ENCODE data around the gene JMJD7.

JMJD7 gene

GRCh38 chr15:41827880-41828806, at the start of gene JMJD7:
Gene JMJD7 (plus strand): TSS chr15:41828092. CDS start chr15:41828125, 33 bp downstream.
- no peak for FAIRE-seq

DNA sequence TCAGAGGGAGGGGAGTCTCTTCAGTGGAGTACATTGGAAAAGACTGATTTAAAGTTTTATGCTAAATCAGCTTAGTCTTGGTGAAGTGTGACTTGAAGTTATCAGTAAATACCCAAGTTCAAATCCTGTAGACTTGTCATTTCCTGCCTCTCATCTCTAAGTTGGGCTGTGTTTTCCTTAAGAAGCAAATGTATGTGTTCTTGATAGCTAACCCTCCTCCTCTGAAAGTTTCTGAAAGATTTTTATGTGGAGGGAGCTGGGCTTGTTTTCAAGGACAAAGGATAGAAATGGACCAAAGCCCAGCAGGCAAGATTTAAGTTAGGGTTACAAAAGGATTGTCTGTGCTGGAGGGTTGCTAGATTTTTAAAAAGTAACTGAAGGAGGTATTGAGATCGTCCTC, 49.4 kb upstream of the JMJD7 start:
- FAIRE-seq: no peak

GRCh38 chr15:41779662-41780157, 48.2 kb upstream of the JMJD7 start:
- FAIRE-seq: no peak

DNA sequence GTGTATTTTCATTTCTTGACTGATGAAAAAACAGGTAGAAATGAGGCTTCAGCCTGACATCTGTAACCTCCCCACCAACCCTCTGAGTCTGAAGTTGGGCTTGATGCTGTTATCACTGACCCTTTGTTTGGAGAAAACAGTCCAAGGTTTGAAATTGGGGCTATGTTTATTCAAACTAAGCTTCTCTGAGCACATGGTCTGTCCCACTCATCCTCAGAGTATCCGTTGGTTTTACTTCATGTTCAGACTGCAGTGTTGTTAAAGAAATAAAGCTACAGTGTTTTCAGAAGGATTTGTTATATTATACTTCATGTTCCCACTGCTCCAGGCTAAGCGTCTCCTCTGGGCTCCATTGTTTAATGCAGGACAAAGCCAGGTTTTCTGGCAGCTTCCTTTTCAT, 47.6 kb upstream of the JMJD7 start:
- no peak for FAIRE-seq

- FAIRE-seq: no peak
Measured at GRCh38 chr15:41780727-41781126, 47.2 kb upstream of the JMJD7 start.

DNA sequence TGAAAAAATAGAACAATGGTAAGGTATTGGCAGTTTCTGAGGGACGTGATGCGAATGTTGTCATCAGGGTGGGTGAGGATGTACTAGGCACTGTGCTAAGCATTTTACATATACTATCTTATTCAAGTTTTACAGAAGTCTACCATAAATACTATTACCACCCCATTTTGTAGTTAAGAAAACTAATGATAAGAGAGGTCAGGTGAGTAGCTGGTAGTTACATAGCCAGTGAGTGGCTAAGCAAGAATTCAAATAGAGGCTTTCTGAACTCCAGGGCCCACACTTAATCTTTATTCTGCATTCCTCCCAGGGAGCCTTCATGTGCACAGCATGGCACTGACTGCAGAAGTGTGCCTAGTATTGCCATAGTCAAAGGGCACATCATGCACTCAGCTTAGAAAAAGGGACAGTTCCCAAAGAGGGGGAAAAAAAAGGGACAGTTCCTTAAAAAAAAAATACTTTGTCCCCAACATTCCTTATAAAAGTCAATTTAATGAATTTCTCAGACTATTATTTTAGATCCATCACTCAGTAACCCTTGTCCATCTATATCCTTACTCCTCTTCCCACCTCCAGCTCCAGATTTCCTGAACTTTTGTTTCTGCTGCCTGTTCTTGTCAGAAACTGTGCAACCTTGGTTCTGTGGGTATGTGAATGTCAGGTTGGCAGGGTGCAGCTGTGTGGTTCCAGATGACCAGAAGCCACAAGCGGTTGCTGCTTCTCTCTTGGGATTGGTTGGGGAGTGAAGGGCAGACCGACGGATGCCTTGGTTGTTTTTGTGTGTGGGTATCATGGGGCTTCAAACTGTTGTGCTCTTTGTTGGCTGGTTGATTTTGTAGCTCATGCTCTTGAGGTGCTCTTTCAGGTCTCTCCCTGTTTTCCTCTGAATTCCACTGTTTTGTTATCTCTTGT, 45.3 kb upstream of the JMJD7 start:
- no peak for FAIRE-seq

GRCh38 chr15:41783296-41783695, 44.6 kb upstream of the JMJD7 start:
- FAIRE-seq: no peak

DNA sequence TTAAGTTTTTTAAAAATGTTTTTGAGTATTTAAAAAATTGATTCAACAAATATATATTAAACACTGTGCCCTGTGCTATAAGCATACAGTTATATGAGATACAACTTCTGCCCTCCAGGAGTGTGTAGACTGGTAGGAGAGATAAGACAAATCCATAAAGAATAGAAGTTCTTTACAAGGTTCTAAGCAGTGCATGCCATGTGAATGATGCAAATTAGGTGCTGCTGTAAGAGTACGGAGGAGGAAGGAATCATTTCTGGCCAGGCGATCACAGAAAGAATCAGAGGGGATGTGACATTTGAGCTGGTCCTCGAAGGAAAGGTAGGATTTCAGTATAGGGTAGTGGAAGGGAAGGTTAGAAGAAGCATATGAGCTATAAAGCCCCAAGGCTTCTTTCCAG, 39.6 kb upstream of the JMJD7 start:
- FAIRE-seq: no peak

DNA sequence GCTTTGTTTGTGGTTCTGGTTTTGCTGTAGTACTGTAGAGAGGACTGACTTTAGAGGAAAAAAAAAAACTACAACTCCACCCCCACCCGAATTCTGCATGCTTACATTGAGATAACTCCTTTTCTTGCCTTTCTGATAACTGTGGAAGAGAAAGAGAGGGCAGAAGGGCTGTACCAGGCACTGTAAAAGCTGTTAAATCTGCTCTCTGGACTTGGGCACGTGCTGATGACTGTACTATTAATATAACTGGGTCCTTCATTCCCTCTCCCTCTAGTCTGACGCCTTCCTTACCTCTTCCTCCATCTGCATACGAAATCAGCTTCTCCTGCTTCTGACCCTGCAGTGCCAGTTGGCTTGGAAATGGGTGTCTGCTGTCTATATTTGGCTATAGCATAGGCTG, 38.7 kb upstream of the JMJD7 start:
- no peak for FAIRE-seq

DNA sequence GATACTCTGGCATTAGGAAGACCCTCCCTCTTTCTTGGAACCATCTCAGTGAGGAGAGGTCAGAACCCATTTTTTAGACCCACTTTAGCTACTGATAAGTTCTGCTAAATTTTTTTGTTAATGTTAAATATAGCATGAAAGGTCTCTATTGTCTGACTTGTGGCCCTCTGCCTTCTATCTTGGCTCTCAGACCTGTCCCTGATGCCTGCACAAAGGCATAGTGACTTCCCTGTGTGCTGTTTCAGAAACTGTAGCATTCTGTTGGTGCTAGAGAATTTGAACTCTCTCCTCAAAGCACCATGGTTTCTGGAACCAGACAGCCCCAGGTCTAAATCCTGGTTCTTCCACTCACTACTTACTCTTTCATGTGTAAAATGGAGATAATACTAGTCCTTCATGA, 38.2 kb upstream of the JMJD7 start:
- FAIRE-seq: no peak

DNA sequence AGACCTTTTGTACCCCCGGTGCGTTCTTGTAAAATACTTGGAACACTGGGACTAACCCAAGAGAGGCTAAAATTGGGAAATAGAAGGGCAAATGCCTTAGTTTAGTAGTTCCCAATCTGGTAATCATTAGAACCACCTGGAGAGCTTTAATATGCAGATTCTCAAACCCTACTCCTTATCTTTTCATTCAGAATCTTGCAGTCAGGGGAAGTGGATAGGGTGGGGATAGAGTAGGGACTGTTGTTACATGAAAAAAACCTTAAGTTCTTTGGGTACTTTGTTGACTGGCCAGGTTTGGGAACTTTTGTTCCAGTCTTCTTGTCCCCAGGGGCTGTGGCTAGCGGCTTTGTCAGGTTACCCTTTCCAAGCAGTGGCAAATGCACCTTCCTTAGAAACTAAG, 37.7 kb upstream of the JMJD7 start:
- no peak for FAIRE-seq

DNA sequence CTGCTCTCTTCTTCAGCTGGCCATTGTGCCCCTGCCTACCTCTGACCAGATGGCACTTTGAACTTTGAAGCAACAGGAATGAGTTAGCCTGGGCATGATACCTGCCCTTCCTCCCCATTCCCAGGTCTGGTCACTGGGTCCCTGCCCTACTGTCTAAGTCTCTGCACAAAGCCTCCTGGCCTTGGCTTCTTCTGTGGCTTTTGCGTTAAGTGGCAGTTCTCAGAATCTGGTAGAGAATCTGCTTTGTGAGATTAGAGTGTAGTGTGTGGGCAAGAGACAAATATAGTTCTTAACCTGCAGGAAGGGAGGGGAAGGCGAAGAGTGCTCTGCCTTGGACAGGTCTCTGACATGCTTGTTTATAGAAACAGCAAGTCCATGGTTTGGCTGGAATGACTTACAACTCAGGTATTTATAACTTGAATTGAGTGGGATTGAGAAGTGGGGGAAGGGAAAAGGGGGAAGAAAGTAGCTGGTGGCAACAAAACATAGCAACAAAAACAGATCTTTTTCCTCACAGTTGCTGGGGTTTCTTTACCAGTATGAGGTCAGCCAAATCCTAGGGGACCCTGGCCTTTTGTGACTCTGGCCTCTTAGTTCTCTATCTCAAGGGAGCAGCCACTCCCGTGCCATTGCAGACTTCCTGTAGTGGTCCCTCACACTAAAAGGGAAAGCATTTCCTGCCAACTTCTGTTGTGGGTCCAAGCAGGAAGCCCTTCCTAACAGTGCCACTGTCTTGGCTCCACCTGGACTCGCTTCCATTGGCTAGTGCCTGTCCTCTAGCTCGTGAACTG, 36.9 kb upstream of the JMJD7 start:
- no peak for FAIRE-seq

DNA sequence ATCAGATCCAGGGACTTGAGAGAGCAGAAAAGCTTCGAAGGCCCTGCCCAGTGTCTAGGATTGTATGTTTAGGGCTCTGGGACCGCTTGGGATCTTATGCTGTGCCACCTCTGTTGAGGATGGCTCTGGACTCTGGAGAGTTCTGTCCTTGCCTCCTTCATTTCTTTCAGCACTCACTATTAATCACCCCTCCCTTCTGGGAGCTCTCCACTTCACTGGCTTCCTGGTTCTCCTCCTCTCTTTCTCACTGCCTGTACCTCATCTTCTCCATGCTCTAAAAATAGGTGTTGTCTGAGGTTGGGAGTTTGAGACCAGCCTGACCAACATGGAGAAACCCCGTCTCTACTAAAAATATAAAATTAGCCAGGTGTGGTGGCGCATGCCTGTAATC, 36.4 kb upstream of the JMJD7 start:
- FAIRE-seq: no peak

- FAIRE-seq: no peak
Measured at GRCh38 chr15:41792000-41792637, 35.8 kb upstream of the JMJD7 start.

- FAIRE-seq: no peak
Measured at GRCh38 chr15:41794081-41794480, 33.8 kb upstream of the JMJD7 start.

DNA sequence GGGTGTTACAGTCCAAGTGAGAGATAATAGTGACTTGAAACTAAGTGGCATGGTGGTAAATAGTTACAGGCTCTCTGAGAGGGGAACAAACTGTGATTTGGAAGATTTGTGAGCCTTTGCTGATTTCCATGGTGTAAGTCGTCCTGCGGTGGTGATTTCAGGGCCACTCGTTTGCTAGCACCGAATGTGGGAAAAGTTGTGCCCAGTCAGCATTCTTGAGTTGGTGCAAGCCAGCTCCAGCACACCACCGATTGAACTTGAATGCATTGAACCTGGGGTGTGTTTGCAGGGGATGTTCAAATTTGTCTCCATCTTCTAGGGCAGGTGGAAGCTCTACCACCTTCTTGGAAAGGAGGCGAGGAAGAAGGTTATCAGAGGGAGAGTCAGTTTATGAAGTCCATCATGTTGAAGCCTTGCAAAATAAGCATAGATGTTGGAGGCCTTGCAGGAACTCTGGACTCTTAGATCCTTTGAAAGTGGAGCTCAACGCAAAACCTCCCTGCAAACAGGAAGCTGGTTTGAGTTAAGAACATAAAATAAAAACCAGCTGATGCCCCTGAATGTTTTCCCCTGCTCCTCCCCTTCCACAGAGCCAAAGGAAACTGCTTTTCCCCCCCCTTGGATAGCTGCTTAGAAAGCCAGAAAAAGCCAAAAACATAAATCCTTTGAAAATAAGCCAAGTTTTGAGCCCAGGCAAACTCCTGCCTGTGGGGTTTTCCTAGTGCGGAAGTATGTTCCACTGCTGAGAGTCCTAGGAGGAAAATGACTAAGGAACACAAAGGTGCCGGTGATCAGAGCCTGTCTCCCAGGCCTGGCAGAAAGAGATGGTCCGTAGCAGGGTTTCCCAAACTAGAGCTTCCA, 31.7 kb upstream of the JMJD7 start:
- FAIRE-seq: peak; percentile 31

- FAIRE-seq: no peak
Measured at GRCh38 chr15:41797201-41797944, 30.5 kb upstream of the JMJD7 start.

DNA sequence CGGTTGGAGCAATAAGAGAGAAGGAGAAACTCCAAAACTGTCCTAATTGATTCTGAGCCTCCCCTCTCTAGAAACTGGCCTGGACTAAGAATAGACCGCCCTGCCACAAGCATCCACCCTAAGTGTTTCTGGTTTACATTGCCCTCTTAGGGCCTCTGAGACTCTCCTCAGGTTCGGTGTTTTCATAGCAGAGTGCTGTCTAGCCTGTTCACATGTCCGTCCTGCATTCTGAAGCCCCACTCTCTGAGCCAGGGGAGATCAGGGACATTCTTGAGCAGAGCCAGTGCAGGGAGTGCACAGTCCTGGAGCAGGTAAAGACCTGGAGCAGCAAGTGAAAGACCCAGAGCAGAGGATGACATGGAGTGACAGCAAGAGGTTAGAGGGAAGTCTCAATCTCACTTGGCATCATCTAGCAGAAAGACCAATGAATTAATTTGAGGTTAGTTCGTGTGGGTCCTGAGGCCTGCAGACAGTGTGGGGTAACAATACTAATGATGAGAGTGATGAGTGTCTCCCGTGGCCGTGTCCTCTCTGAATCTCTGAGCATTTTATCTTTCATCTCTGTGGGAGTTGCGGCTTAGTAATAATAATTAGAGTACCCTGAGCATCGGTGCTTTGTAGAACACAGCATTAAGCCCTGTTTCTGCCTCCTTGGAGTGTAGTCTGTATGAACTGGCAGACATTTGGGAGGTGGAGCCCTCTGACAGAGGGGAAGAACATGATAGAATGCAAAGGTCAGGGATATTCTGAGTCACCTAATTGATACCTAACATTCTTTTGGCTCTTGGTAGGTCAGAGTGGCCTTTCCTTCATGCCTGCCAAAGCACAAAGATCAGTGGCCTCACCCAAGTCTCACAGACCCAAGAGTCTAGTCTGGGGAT, 29.0 kb upstream of the JMJD7 start:
- FAIRE-seq: no peak

- no peak for FAIRE-seq
Measured at GRCh38 chr15:41799488-41799805, 28.4 kb upstream of the JMJD7 start.

GRCh38 chr15:41801185-41801584, 26.7 kb upstream of the JMJD7 start:
- FAIRE-seq: no peak

All from endometrium (tissue), 2 donors.